ENCODE results near the gene SMIM11.
"Not testable (repeated sequence)": the region's sequence is repeated elsewhere in the genome, so short reads cannot be mapped to it uniquely, and the experiment has no call there.

SMIM11 gene

GRCh38 chr21:34374940-34375618 lies at the start of gene SMIM11:
Gene SMIM11 (plus strand): TSS chr21:34375507. CDS start chr21:34379505, 3,998 bp downstream.
- in situ Hi-C loops (cut with MboI; ENCODE audit: low sequenced_read_pairs): not testable (repeated sequence)

DNA sequence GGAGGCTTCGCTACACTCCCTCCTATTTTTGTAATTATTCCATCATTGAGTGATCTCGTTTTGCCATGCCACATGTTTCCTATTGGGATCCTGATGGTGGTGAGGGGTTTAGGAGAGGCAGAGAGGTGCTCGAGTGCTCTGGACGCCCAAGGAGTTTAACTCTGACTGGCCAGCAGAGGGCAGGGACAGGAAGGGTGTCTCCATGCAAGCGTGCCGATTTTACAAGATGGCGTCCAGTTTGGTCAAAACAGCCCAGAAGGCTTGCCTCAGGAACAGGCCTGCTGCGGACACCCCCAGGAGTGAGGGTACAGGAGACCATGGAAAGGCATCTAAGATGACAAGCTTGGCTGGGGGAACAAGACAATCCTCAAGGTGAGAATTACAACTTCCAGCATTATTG lies 45.3 kb upstream of the SMIM11 start:
- in situ Hi-C loops (cut with MboI; ENCODE audit: low sequenced_read_pairs): no loop called here

- in situ Hi-C loops (cut with MboI; ENCODE audit: low sequenced_read_pairs): no loop called here
These were observed 43.6 kb upstream of the SMIM11 start for GRCh38 chr21:34331726-34332125.

GRCh38 chr21:34332347-34332746 lies 43.0 kb upstream of the SMIM11 start:
- in situ Hi-C loops (cut with MboI; ENCODE audit: low sequenced_read_pairs): no loop called here

GRCh38 chr21:34333121-34333739 lies 42.1 kb upstream of the SMIM11 start:
- in situ Hi-C loops (cut with MboI; ENCODE audit: low sequenced_read_pairs): no loop called here

DNA sequence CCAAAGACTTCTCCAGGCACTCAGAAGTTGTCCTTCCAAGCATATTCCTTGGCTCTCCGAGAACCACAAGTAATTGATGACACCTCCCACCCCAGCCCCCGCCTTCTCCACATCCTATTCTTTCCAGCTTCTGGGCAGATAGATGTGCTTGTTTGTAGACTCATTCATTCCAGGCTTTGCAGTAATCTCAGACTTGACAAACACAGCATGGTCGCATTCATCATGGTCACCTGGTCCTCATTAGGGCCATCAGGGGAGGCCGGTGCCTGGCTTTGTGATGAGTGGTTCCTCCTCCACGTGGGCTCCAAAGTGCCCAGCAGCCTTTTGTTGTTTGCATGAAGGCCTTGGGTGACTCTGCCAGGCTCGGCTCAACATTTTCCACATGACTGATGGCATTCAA lies 40.0 kb upstream of the SMIM11 start:
- in situ Hi-C loops (cut with MboI; ENCODE audit: low sequenced_read_pairs): no loop called here

DNA sequence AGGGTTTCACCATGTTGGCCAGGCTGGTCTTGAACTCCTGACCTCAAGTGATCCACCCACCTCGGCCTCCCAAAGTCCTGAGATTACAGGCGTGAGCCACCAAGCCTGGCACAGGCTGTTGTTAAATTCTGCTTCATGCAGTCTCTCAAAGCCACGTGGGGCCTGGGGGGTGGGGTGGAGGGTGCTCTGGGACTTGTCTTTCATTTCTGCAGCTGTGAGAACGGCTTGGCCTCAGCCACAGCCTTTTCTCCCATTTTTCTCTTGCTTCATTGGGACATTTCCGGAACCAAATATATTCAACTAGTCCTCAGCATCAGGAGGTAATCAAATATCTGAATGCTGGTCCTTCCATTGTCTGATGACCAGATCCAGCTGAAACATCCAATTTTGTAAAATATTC lies 39.1 kb upstream of the SMIM11 start:
- in situ Hi-C loops (cut with MboI; ENCODE audit: low sequenced_read_pairs): no loop called here

DNA sequence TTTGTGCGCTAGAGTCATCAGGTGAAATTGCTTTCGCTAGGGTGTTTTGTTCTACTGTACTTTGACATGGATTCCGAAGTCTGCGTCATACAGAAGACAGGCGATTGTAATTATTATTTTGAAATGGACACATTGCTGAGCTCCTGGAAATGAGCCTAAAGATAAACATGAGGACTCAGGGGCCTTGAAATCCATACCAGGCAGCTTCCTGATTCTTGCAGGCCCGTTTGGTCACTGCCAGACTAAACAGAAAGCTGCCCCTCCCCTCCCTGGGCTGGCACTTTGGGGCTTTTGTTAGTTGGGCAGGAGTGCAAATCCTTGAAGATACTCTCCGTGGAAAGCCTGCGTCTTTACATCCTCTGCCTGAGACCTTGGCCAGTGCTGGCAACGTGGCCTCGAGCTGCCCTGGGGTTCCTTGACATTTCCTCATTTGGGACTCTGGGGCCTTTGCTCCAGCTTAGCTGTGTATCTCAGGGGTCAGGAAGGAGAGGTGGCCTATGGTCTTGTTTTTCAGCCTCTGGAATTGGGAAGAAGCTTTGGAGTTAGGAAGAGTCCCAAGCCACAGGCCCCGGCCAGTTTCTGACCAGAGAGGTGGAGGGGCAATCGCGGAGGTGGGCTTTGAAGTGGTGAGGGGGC lies 38.4 kb upstream of the SMIM11 start:
- in situ Hi-C loops (cut with MboI; ENCODE audit: low sequenced_read_pairs): no loop called here

DNA sequence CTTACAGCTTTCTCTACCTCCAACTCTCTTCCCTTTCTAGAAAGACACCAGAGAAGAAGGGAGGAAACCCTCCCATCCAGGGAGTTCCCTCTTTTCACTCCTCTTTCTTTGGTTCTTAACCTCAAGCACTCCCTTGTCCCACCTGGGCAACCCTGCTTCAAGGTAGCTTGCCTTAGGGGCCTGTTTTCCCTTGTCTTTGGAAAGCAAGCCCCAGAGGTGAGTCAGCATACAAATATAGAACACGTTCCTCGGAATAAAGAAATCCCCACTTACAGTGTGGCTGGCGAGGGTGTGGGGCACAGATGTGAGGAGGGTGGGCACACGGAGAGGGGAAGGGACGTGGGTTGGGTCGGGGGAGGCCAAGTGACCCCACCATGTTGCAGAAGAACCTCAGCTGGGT lies 37.6 kb upstream of the SMIM11 start:
- in situ Hi-C loops (cut with MboI; ENCODE audit: low sequenced_read_pairs): no loop called here

- in situ Hi-C loops (cut with MboI; ENCODE audit: low sequenced_read_pairs): no loop called here
These were observed 37.1 kb upstream of the SMIM11 start for GRCh38 chr21:34338226-34338625.

DNA sequence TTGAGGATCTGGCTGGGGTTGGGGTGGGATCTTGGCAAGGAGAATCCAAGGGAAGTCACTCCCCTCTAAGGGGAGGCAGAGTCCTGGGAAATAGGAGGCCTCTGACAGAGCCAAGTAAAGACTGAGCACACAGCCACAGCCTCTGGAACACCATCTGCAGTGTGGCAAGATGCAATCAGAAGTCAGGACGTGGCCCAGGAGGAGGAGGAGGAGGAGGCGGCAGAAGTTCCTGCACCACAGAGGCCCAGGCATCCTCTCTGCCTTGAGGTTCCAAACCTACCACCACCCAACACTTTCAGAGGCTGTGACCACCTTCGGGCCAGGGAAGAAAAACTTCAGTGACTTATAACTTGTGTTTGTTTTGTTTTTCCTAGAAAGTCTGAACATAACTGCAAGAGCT lies 35.2 kb upstream of the SMIM11 start:
- in situ Hi-C loops (cut with MboI; ENCODE audit: low sequenced_read_pairs): no loop called here

DNA sequence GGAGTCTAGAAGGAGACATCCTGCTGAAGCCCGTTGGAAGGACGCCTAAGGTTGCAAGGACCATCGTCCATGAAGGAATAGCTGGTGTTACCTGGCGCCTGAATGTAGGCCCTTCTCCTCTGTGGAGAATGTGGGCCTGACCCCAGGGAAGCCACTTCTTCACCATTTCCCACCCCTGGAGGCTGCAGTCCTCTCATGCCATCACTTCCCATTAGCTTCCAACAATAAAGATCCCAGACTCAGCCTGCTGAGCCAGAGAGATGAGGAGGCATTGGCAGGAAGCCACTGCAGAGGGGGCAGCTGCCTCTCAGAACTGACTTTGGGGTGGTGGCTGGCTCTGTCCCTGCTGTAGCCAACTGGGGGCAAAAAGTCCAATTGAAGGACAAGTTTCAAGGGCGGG lies 32.8 kb upstream of the SMIM11 start:
- in situ Hi-C loops (cut with MboI; ENCODE audit: low sequenced_read_pairs): no loop called here

DNA sequence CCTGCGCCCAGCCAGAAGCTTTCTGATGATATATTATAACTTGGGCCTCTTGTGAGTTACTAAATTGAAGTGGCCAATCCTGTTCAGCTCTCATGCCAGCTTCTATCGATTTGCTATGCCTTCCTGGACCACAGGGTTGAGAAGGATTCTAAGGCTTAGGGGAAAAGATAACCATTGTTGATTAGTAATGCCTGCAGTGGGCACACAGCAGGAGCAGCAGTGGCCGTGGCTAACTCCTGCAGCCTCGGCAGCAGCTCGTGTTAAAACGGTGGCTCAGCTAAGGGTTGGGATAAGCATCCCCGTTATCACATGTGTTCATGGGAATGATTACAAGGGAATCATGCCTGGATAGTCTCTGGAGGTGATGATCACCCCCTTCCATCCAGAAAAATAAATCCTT lies 32.0 kb upstream of the SMIM11 start:
- in situ Hi-C loops (cut with MboI; ENCODE audit: low sequenced_read_pairs): no loop called here

DNA sequence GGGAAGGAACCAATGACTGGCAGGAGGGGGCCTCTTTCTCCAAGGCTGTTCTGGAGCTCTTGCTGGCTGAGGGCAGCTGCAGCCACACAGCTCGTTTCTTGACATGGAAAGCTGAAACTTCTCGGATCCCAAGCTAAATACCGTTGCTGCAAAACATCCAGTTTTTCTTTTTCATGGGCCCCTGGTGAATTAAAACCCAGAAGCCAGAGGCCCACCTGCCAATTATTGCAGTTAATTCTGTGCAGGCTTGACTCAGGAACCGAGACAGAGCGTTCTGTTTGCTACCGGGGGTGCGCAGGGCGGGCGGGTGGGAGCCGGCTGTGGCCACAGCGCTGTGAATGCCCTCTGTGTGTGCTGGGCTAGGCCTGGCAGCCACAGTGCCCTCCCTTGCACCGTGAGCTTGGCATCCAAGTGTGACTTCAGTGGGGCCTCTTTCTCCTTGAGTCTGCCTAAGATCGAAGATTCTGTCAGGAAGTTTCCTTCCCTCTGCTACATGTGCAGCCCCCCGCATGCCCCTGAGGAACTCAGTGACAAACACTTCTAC lies 31.4 kb upstream of the SMIM11 start:
- in situ Hi-C loops (cut with MboI; ENCODE audit: low sequenced_read_pairs): no loop called here

GRCh38 chr21:34344584-34344983 lies 30.7 kb upstream of the SMIM11 start:
- in situ Hi-C loops (cut with MboI; ENCODE audit: low sequenced_read_pairs): no loop called here

DNA sequence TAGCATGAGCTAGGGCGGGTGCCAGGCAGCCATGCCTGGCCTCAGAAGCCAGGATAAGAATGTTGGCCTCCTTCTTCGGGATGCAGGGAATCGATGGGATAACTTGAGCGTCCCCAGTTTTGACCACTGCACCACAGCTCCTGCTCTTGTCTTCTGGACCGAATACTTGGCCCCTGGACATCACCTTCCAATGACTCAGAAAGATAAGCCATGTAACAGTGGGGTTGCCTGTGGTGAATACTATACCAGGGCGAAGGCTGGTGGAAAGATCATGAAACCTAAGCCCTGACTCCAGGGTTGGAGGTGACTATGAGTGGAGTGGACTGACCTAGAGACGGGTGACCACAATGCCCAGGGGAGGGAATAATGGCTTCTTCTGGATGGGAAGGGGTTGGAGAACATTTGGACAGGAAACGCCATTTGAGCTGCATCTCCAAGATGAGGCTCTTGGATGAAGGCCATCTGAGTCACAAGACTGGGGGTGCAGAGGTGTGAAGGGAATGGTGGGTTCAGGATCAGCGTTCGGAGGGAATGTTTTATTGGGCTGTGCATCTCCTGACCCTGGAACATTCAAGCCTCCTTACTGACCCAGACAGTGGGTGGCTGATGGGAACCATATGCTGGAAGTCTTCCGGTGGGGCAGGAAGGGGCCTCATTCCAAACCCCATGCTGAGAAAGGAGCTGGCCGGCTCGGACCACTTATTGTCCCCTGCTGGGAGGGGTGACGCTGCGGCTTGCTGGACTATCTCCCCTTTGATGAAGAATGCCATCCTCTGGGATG lies 30.0 kb upstream of the SMIM11 start:
- in situ Hi-C loops (cut with MboI; ENCODE audit: low sequenced_read_pairs): no loop called here

DNA sequence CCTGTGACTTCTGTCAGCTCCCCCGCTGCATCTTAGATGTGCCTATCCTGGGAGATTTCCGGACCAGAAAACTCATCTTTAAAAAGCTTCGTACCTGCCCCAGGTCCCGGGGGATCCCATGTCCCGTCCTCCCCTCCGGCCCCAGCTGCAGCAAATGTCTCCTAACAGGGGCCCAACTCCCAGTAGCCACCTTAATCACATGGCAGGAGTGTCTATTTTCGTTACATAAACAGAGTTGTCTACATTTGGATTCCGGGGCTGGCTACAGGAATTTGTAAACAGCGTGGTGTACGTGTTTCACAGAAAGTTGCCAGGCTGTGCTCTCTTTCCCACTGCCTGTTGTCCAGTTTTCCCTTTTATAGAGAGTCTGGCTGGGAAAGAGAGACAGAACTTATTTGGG lies 29.4 kb upstream of the SMIM11 start:
- in situ Hi-C loops (cut with MboI; ENCODE audit: low sequenced_read_pairs): no loop called here

GRCh38 chr21:34348890-34349519 lies 26.3 kb upstream of the SMIM11 start:
- in situ Hi-C loops (cut with MboI; ENCODE audit: low sequenced_read_pairs): no loop called here

GRCh38 chr21:34351786-34352241 lies 23.5 kb upstream of the SMIM11 start:
- in situ Hi-C loops (cut with MboI; ENCODE audit: low sequenced_read_pairs): no loop called here

GRCh38 chr21:34352556-34352955 lies 22.8 kb upstream of the SMIM11 start:
- in situ Hi-C loops (cut with MboI; ENCODE audit: low sequenced_read_pairs): no loop called here

DNA sequence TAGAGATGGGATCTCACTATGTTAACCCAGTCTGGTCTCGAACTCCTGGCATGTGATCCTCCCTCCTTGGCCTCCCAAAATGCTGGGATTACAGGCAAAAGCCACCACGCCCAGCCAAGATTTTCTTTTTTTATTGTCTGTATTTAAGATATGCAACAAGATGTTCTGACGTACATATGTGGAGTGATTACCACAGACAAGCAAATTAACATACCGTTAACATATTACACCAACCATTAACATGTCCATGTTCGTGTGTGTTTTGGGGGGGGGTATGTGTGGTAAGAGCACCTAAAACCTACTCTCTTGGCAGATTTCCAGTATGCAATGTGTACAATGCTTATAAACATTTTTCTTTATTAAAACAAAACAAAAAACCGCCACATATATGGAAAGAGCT lies 22.1 kb upstream of the SMIM11 start:
- in situ Hi-C loops (cut with MboI; ENCODE audit: low sequenced_read_pairs): no loop called here
